K562 (cell line): ENCODE results near the gene ARSA. TPM values are rescaled to one million over a fixed set of nuclear protein-coding genes. Genes with fewer than 3 reads are reported as not detected.

Source experiments
- BCLAF1 ChIP-seq, 2 experiments: fragments of 450-650 bp in 1 of 2; IDR thresholded peaks; 2 replicates each; pipeline ENCODE4 v1.6.1; 2011 to 2017; ENCODE audit warnings: low read depth in 2 of 2, antibody characterized with exemption in 1 of 2, borderline replicate concordance in 1 of 2, low read length in 1 of 2, mild to moderate bottlenecking in 1 of 2, mixed read lengths in 1 of 2; ENCODE audit not compliant: control insufficient read depth in 1 of 2
- CREM ChIP-seq: IDR thresholded peaks from 2 replicates; pipeline ENCODE4 v1.6.1; 2014; ENCODE audit warnings: antibody characterized with exemption, low read depth
- CUX1 ChIP-seq: fragments of 200-800 bp; sonication (Bioruptor generic); IDR thresholded peaks from 2 replicates; pipeline ENCODE4 v1.6.1; 2016; ENCODE audit warnings: missing genetic modification characterization, missing compliant biosample characterization
- DPF2 ChIP-seq: fragments of 450-650 bp; IDR thresholded peaks from 2 replicates; pipeline ENCODE4 v1.6.1; 2016
- MEF2A ChIP-seq: IDR thresholded peaks from 2 replicates; pipeline ENCODE4 v1.6.1; 2011; ENCODE audit warnings: low read depth, mild to moderate bottlenecking, low read length, moderate library complexity; ENCODE audit not compliant: control insufficient read depth
- MNT ChIP-seq, 2 experiments: fragments of 450-650 bp; conservative IDR thresholded peaks; 2 replicates each; pipeline ENCODE4 v1.6.1; 2017; ENCODE audit warnings: mild to moderate bottlenecking in 2 of 2, moderate library complexity in 2 of 2
- MTA3 ChIP-seq: fragments of 450-650 bp; formaldehyde crosslinking; IDR thresholded peaks from 2 replicates; pipeline ENCODE4 v1.6.1; 2017; ENCODE audit warnings: mild to moderate bottlenecking, borderline replicate concordance
- NRF1 ChIP-seq, 2 experiments: fragments of 450-650 bp; IDR thresholded peaks in 1 of 2; conservative IDR thresholded peaks in 1 of 2; 2 replicates each; pipeline ENCODE4 v1.6.1; 2014; ENCODE audit warnings: mild to moderate bottlenecking in 2 of 2
- SRSF1 ChIP-seq: fragments of 200-400 bp; formaldehyde crosslinking; IDR thresholded peaks from 2 replicates; pipeline ENCODE4 v1.6.1; 2017; ENCODE audit warnings: mild to moderate bottlenecking, low read depth, low read length, moderate library complexity
- TBL1XR1 ChIP-seq, 2 experiments: IDR thresholded peaks; 2 replicates each; pipeline ENCODE4 v1.6.1; 2012; ENCODE audit warnings: improper control_type of control experiment in 2 of 2, low read length in 2 of 2, mild to moderate bottlenecking in 1 of 2
- TOE1 ChIP-seq, 2 experiments: fragments of 450-650 bp in 1 of 2; sonication (generic) in 1 of 2; formaldehyde crosslinking in 1 of 2; IDR thresholded peaks; 2 replicates each; pipeline versions ENCODE4 v1.7.1 to v1.8.0; 2016 to 2022; ENCODE audit warnings: borderline replicate concordance in 2 of 2, mild to moderate bottlenecking in 2 of 2, antibody characterized with exemption in 1 of 2, inconsistent platforms in 1 of 2, low read depth in 1 of 2, missing genetic modification reagents in 1 of 2, moderate library complexity in 1 of 2
- YY1 ChIP-seq, 3 experiments: IDR thresholded peaks; 2 replicates each; pipeline ENCODE4 v1.6.1; 2011; ENCODE audit warnings: low read length in 2 of 3, mild to moderate bottlenecking in 2 of 3, moderate library complexity in 2 of 3, borderline replicate concordance in 1 of 3, control low read depth in 1 of 3, low read depth in 1 of 3; ENCODE audit not compliant: insufficient read depth in 3 of 3, insufficient replicate concordance in 2 of 3, control insufficient read depth in 1 of 3, insufficient read length in 1 of 3; ENCODE audit errors: extremely low read depth in 1 of 3
- ZNF354B ChIP-seq: fragments of 250-450 bp; sonication (Bioruptor Pico); IDR thresholded peaks from 2 replicates; pipeline ENCODE4 v1.4.0; 2020
- polyA plus RNA-seq, 8 experiments: library from polyadenylated mRNA; depleted of rRNA in 4 of 8; stranded (reverse) in 5 of 8; unstranded in 3 of 8; fragments of >200 nt; fragmentation: Nextera tagmentation in 2 of 8; fragmentation: Illumina TruSeq in 1 of 8; extraction: Ambion mirVana in 2 of 8; extraction: Trizol in 1 of 8; gene quantifications; 2 replicates each; pipeline versions ENCODE4 v1.2.1 to v1.2.3, GENCODE V29; 2011 to 2014; ENCODE audit warnings: inconsistent platforms in 1 of 8, missing spikeins in 1 of 8
- total RNA-seq, 7 experiments: library from RNA; depleted of rRNA in 6 of 7; stranded (reverse); fragments of >200 nt in 6 of 7; fragmentation: Illumina TruSeq in 2 of 7; extraction: Trizol in 2 of 7; gene quantifications; 2 replicates each; pipeline versions ENCODE4 v1.2.1 to v1.2.3, GENCODE V29; 2011 to 2021; ENCODE audit warnings: low replicate concordance in 1 of 7

Gene ARSA
- total and polyA plus RNA-seq, 9 of the 15 experiments (the other 6 are each of a cell fraction or from before 2014, with no cell fraction given): 0.32 to 10.9 (median 1.8) TPM; not detected in 1

GRCh38 chr22:50627642-50628542 lies at the start of gene ARSA (continued):
- no peak for TF ChIP-seq BCLAF1 (IDR thresholded peaks at IDR 0.05; ENCODE audit: borderline replicate concordance in 1 of 2, control insufficient read depth in 1 of 2, low read depth in 2 of 2, low read length in 1 of 2)
- no peak for TF ChIP-seq ZNF354B
- no peak for TF ChIP-seq TBL1XR1 (IDR thresholded peaks at IDR 0.05; ENCODE audit: low read length in 2 of 2)
- TF ChIP-seq CREM: no peak
- no peak for TF ChIP-seq TOE1 (IDR thresholded peaks at IDR 0.05; ENCODE audit: borderline replicate concordance)
- TF ChIP-seq TOE1 (CRISPR knock-in tag; IDR thresholded peaks at IDR 0.05; ENCODE audit: borderline replicate concordance, low read depth): no peak
- TF ChIP-seq DPF2: no peak
- no peak for TF ChIP-seq YY1 (IDR thresholded peaks at IDR 0.05; ENCODE audit: borderline replicate concordance in 1 of 3, control insufficient read depth in 1 of 3, extremely low read depth in 1 of 3, insufficient read depth in 3 of 3, insufficient read length in 1 of 3, insufficient replicate concordance in 2 of 3, low read depth in 1 of 3, low read length in 2 of 3)
- no peak for TF ChIP-seq MTA3
- peak; percentile 82 to 84 for TF ChIP-seq NRF1 (conservative IDR thresholded peaks at IDR 0.05 in 1 of 2, IDR thresholded peaks at IDR 0.05 in 1 of 2)
- TF ChIP-seq CUX1 (CRISPR knock-in tag): no peak
- TF ChIP-seq MEF2A: no peak
- peak in 1 of 2 experiments; percentile 30; a peak in 1 of 4 replicates for TF ChIP-seq MNT (conservative IDR thresholded peaks at IDR 0.05)
- no peak for TF ChIP-seq SRSF1
